GM12891 (cell line): ENCODE data around the gene FAM227A.

Experiments used
- POLR2A ChIP-seq: IDR thresholded peaks from 2 replicates; pipeline ENCODE4 v1.6.1; 2011; ENCODE audit warnings: low read depth, low read length, control low read depth
- POLR2AphosphoS5 ChIP-seq: IDR thresholded peaks from 2 replicates; pipeline ENCODE4 v1.6.1; 2011; ENCODE audit warnings: low read depth, low read length, control low read depth
- SPI1 ChIP-seq: IDR thresholded peaks from 2 replicates; pipeline ENCODE4 v1.6.1; 2011; ENCODE audit warnings: low read depth, low read length, control low read depth
- TAF1 ChIP-seq: IDR thresholded peaks from 2 replicates; pipeline ENCODE4 v1.6.1; 2011; ENCODE audit warnings: low read depth, low read length, control low read depth

GRCh38 chr22:38696606-38697424 is 40.6 kb upstream of the FAM227A start:
- no peak for TF ChIP-seq POLR2AphosphoS5
- no peak for TF ChIP-seq POLR2A
- no peak for TF ChIP-seq TAF1
- TF ChIP-seq SPI1, result no peak
